OCI-LY7 (cell line): Measurements from ENCODE around the gene STX11.

Experiments
- EZH2phosphoT487 ChIP-seq: fragments of 200-600 bp; sonication (generic); IDR thresholded peaks from 2 replicates; pipeline ENCODE4 v1.6.1; 2018; ENCODE audit warnings: low read depth, borderline replicate concordance, mild to moderate bottlenecking, mixed run types, antibody characterized with exemption, low read length, moderate library complexity, mixed read lengths
- TF ChIP-seq, protein P1 (sequence below): fragments of 200-600 bp; sonication (generic); conservative IDR thresholded peaks from 2 replicates; pipeline ENCODE4 v1.5.1; 2014; ENCODE audit warnings: mild to moderate bottlenecking, antibody characterized with exemption, low read length, moderate library complexity, mixed read lengths

DNA sequence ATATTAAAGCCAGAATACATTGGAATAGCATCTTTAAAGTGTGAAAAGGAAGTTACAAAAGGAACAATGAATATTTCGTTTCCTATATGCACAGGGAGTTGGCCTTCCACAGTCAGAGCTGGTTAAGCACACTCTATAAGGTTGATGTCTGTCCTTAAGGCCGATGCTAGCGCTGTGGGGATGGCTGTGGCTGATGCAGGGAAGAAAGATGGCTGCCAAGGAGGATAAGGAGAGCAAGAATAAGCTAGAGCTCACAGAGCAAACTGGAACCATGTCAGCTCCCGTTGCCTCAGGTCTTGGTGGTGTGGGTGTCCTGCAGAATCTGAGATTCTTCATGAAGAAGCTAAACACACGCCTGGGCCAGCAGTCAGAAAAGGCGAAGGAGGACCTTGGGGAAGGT, 20.8 kb upstream of the STX11 start:
- TF ChIP-seq, protein P1, sequence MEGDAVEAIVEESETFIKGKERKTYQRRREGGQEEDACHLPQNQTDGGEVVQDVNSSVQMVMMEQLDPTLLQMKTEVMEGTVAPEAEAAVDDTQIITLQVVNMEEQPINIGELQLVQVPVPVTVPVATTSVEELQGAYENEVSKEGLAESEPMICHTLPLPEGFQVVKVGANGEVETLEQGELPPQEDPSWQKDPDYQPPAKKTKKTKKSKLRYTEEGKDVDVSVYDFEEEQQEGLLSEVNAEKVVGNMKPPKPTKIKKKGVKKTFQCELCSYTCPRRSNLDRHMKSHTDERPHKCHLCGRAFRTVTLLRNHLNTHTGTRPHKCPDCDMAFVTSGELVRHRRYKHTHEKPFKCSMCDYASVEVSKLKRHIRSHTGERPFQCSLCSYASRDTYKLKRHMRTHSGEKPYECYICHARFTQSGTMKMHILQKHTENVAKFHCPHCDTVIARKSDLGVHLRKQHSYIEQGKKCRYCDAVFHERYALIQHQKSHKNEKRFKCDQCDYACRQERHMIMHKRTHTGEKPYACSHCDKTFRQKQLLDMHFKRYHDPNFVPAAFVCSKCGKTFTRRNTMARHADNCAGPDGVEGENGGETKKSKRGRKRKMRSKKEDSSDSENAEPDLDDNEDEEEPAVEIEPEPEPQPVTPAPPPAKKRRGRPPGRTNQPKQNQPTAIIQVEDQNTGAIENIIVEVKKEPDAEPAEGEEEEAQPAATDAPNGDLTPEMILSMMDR = no peak
- no peak for TF ChIP-seq EZH2phosphoT487
